Measurements from ENCODE around the gene CTDP1.

DNA sequence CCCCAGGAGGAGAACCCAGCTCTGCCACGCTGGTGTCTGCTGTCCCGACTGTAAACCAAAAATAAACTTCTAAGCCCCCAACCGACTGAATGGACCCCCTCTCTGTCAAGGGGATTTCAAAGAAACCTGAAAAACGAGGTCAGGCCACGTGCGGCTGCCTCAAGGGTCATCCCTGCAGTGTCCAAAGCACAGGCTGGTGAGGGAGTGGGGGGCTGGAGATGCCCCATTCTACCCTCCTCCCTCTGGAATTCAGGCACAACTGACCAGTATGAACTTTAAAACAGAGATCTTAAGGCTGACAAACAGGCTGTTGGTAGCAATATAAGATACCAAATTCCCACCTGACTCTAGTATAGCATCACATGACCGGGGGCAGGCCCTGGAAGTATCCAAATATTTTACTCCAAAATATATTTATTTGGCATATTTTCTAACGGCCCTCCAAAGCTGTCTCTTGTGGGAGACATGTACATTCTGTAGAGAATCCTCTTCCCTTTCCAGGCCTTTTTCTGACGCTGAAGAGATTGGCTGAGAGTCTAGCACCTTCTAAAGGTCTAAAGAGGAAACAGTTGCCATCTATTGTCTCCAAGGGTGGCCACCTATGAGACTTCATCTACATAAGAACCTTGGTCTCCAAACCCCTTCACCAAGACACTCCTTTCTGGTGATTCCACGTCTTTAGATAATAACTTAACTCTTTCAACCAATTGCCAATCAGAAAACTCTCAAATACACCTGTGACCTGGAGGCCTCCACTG lies 40.4 kb upstream of the CTDP1 start:
- TF ChIP-seq POLR2AphosphoS5 (IDR thresholded peaks at IDR 0.05; ENCODE audit: low read depth, low read length) (no peak), TAF1 (IDR thresholded peaks at IDR 0.05; ENCODE audit: borderline replicate concordance, insufficient read depth, low read length) (no peak), SIN3A (IDR thresholded peaks at IDR 0.05; ENCODE audit: borderline replicate concordance, insufficient read depth, low read length) (no peak), FOXP2 (optimal IDR thresholded peaks at IDR 0.05; ENCODE audit: borderline replicate concordance, extremely low read depth, extremely low read length, insufficient read depth) (no peak)
- TF ChIP-seq, protein P1, sequence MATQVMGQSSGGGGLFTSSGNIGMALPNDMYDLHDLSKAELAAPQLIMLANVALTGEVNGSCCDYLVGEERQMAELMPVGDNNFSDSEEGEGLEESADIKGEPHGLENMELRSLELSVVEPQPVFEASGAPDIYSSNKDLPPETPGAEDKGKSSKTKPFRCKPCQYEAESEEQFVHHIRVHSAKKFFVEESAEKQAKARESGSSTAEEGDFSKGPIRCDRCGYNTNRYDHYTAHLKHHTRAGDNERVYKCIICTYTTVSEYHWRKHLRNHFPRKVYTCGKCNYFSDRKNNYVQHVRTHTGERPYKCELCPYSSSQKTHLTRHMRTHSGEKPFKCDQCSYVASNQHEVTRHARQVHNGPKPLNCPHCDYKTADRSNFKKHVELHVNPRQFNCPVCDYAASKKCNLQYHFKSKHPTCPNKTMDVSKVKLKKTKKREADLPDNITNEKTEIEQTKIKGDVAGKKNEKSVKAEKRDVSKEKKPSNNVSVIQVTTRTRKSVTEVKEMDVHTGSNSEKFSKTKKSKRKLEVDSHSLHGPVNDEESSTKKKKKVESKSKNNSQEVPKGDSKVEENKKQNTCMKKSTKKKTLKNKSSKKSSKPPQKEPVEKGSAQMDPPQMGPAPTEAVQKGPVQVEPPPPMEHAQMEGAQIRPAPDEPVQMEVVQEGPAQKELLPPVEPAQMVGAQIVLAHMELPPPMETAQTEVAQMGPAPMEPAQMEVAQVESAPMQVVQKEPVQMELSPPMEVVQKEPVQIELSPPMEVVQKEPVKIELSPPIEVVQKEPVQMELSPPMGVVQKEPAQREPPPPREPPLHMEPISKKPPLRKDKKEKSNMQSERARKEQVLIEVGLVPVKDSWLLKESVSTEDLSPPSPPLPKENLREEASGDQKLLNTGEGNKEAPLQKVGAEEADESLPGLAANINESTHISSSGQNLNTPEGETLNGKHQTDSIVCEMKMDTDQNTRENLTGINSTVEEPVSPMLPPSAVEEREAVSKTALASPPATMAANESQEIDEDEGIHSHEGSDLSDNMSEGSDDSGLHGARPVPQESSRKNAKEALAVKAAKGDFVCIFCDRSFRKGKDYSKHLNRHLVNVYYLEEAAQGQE (IDR thresholded peaks at IDR 0.05; ENCODE audit: insufficient read depth in 1 of 2, low read depth in 2 of 2, low read length in 2 of 2), result no peak
